Nephron (organoid): ENCODE data around the gene SLC13A4.
"Not testable (repeated sequence)": the region's sequence is repeated elsewhere in the genome, so short reads cannot be mapped to it uniquely, and the experiment has no call there.

ENCODE experiments used
- H3K27ac Mint-ChIP-seq, 3 experiments: 2 replicates each; pipeline ENCODE4 v1.8.0; 2020; ENCODE audit warnings: mixed read lengths in 3 of 3, mild to moderate bottlenecking in 2 of 3, moderate library complexity in 1 of 3
- H3K27me3 Mint-ChIP-seq: 2 replicates; pipeline ENCODE4 v1.8.0; 2021; ENCODE audit warnings: low read depth, mild to moderate bottlenecking, moderate library complexity, mixed read lengths
- H3K36me3 Mint-ChIP-seq: 2 replicates; pipeline ENCODE4 v1.8.0; 2020; ENCODE audit warnings: low read depth, mixed read lengths
- H3K4me1 Mint-ChIP-seq: 2 replicates; pipeline ENCODE4 v1.8.0; 2020; ENCODE audit warnings: mixed read lengths
- H3K4me3 Mint-ChIP-seq, 3 experiments: 2 replicates each; pipeline ENCODE4 v1.8.0; 2020; ENCODE audit warnings: mild to moderate bottlenecking in 3 of 3, mixed read lengths in 3 of 3, moderate library complexity in 2 of 3
- H3K9me3 Mint-ChIP-seq: 2 replicates; pipeline ENCODE4 v1.8.0; 2020; ENCODE audit warnings: mixed read lengths
- TF ChIP-seq, protein P1 (sequence below), 3 experiments: fragments of 200-600 bp; sonication (generic); IDR thresholded peaks; one replicate each; pipeline ENCODE4 v1.5.0; 2021; ENCODE audit warnings: antibody characterized with exemption in 3 of 3; ENCODE audit not compliant: unreplicated experiment in 3 of 3

SLC13A4 gene

DNA sequence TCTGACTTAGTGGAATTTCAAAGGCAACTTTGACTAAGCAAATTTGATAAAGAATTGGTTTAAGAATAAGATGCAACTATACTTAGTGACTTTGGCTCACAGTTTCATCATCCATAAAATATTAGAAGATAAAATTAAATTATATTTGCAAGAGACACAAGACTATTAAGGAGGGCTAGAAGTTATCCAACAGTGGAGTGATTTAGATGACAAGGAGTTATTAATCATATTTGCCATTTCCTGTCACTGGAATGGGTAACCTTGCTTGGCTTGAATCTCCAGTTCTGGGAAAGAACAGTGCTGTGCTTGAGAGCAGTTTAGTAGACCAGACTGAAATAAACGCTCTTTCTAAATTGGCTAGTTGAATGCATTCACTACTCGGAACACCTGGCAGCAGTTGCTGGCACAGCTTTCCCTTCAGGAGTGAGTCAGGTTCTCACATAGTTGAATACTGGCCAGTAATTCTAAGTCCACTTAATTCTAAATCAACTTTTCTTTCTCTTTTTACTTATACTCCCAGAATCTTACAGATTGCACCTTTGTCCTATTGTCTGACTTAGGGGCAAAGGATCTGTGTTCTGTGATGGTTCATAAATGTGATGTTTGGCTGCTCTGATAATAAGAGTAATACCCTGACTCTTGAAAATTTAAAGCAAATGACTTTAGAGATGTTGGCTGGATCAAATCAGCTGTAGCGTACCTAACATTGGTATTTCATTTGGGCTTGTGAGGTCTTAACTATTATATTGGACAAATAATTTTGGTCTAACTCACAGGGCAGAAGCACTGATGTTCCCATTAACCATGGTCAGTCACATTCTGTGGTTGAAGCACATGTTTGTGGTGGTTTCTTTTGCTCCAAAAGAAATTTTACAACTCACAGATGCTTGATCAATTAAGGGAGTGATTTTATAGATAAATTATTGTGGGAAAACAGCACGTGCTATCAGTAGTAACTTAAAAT, 49.1 kb downstream of the SLC13A4 start:
- H3K4me1 Mint-ChIP-seq, result peaks cover 18% of the 10 kb centered on the region
- no peaks in the 10 kb centered on the region for H3K9me3 Mint-ChIP-seq
- TF ChIP-seq, protein P1, sequence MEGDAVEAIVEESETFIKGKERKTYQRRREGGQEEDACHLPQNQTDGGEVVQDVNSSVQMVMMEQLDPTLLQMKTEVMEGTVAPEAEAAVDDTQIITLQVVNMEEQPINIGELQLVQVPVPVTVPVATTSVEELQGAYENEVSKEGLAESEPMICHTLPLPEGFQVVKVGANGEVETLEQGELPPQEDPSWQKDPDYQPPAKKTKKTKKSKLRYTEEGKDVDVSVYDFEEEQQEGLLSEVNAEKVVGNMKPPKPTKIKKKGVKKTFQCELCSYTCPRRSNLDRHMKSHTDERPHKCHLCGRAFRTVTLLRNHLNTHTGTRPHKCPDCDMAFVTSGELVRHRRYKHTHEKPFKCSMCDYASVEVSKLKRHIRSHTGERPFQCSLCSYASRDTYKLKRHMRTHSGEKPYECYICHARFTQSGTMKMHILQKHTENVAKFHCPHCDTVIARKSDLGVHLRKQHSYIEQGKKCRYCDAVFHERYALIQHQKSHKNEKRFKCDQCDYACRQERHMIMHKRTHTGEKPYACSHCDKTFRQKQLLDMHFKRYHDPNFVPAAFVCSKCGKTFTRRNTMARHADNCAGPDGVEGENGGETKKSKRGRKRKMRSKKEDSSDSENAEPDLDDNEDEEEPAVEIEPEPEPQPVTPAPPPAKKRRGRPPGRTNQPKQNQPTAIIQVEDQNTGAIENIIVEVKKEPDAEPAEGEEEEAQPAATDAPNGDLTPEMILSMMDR (IDR thresholded peaks at IDR 0.05; ENCODE audit: unreplicated experiment in 3 of 3), result no peak
- H3K36me3 Mint-ChIP-seq, result peaks cover 17% of the 10 kb centered on the region
- H3K4me3 Mint-ChIP-seq, result no peak overlapping the region
- no peak overlapping the region for H3K27ac Mint-ChIP-seq
- H3K27me3 Mint-ChIP-seq, result no peaks in the 10 kb centered on the region

DNA sequence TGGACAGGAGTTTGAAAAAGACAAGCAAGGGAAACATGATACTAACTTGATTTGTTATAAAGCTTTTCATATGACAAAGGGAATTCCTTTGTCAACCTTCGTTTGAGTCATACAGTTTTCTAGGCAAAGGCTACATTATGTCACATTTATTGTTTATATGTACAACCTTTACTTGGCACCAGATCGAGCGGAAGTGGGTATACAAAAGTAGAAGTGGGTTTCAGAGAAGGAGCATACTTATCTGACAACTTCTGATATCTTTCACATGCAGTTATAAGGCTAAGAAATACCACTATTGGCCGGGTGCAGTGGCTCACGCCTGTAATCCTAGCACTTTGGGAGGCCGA, 54.7 kb downstream of the SLC13A4 start:
- Mint-ChIP-seq H3K4me3 (no peak overlapping the region), H3K27ac (peak overlapping the region; percentile 35 to 53 (median 43)), H3K27me3 (no peaks in the 10 kb centered on the region), H3K4me1 (peaks cover 24% of the 10 kb centered on the region), H3K9me3 (no peaks in the 10 kb centered on the region), H3K36me3 (peaks cover 28% of the 10 kb centered on the region)
- TF ChIP-seq, protein P1 (IDR thresholded peaks at IDR 0.05; ENCODE audit: unreplicated experiment in 3 of 3), result no peak

DNA sequence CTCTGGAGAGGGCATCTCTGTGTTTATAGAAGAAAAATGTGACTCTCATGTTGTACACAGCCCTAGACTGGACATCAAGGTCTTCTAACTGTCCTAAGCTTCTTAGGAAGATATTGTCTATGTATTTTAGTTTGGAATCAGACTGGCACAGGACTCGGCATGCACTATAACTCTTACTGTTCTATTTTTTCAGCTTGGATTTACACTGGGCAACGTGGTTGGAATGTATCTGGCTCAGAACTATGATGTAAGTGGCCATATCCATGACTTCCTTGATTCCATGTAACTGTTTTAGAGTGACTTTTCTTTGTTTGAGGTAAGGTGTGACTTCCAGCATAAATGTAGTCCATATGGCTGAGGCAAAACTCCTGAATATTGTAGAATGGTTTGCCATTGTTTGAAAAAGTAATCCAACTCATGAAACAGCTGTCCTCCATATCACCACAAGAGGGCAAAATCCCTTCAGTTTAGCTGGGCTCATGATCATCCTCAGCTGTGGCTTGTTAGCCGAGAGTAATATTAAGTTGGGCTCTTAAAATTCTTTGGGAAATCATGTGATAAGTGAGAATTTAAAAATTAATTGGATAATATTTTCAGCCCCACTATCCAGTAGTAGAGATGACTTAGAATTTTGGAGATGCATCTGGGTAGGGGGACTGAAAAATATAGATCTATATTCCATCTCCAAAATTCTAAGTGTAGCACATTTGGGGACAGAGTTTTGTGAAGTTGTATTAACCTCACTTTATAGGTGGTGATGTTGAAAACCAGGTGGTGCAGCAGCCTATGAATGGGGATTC, 55.2 kb downstream of the SLC13A4 start:
- TF ChIP-seq, protein P1 (IDR thresholded peaks at IDR 0.05; ENCODE audit: unreplicated experiment in 3 of 3), result peak; percentile 72 to 86 (median 74)
- Mint-ChIP-seq H3K9me3 (no peaks in the 10 kb centered on the region), H3K27ac (peak overlapping the region; percentile 35 to 53 (median 43)), H3K4me3 (no peak overlapping the region), H3K27me3 (no peaks in the 10 kb centered on the region), H3K4me1 (peaks cover 18% of the 10 kb centered on the region), H3K36me3 (peaks cover 30% of the 10 kb centered on the region)

DNA sequence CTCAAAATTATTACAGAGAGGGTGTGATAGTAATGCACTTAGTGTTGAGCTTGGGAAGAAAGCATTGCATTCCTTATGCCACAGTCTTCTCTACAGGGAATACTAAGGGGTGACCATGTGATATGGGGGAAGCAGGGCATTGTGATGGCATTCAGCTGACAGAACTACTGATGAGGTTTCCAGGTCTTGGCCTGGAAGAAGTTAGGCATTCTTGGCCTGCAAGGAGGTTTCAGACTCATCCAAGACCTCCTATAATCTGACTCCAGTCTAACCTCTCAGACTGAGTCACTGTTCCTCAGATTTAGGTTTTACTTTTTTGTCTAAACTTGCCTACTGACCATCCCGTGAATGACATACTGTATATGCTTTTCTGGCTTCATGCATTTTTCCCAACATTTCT, 57.8 kb downstream of the SLC13A4 start:
- Mint-ChIP-seq H3K4me1 (peaks cover 24% of the 10 kb centered on the region), H3K36me3 (peaks cover 36% of the 10 kb centered on the region), H3K9me3 (no peaks in the 10 kb centered on the region), H3K27me3 (no peaks in the 10 kb centered on the region), H3K4me3 (no peak overlapping the region), H3K27ac (no peak overlapping the region)
- TF ChIP-seq, protein P1 (IDR thresholded peaks at IDR 0.05; ENCODE audit: unreplicated experiment in 3 of 3), result no peak

DNA sequence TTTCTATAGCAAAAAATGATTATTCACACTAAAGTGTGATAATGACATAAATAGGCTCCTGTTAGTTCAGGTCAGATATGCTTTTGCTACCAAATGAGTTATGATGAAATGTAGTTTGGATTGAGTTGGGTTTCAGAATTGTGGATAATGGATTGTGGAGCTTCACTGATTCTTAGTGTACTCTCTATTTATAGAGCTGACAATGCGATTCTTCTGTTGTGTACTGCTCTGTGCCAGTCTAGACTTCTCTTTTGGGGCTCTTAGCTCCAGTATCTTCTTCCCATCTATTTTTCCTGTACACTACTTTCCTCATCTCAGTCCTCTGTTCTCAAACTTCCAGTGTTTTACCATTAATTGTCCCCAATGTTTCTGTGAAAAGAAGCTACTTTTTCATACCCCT, 58.2 kb downstream of the SLC13A4 start:
- Mint-ChIP-seq H3K4me1 (peaks cover 24% of the 10 kb centered on the region), H3K9me3 (no peaks in the 10 kb centered on the region), H3K27me3 (no peaks in the 10 kb centered on the region), H3K4me3 (no peak overlapping the region), H3K36me3 (peaks cover 34% of the 10 kb centered on the region), H3K27ac (no peak overlapping the region)
- TF ChIP-seq, protein P1 (IDR thresholded peaks at IDR 0.05; ENCODE audit: unreplicated experiment in 3 of 3), result no peak

DNA sequence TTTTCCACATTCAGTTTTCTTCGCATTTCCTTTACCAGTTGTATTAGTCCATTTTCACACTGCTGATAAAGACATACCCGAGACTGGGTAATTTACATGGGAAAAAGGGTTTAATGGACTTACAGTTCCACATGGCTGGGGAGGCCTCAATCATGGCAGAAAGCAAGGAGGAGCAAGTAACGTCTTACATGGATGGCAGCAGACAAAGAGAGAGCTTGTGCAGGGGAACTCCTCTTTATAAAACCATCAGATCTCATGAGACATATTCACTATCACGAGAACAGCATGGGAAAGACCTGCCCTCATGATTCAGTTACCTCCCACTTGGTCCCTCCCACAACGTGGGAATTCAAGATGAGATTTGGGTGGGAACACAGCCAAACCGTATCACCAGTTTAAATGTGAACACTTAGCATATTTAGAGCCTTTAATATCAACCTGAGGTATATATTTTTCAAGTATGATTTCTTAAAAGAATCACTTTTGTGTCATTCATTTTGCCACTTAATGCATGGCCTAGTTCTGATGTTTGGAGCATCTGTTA, 59.1 kb downstream of the SLC13A4 start:
- Mint-ChIP-seq H3K4me3 (peak overlapping the region in 1 of 3 experiments; percentile 7), H3K4me1 (peaks cover 24% of the 10 kb centered on the region), H3K36me3 (peaks cover 28% of the 10 kb centered on the region)
- not testable (repeated sequence) for H3K9me3 Mint-ChIP-seq, H3K27ac Mint-ChIP-seq, H3K27me3 Mint-ChIP-seq

DNA sequence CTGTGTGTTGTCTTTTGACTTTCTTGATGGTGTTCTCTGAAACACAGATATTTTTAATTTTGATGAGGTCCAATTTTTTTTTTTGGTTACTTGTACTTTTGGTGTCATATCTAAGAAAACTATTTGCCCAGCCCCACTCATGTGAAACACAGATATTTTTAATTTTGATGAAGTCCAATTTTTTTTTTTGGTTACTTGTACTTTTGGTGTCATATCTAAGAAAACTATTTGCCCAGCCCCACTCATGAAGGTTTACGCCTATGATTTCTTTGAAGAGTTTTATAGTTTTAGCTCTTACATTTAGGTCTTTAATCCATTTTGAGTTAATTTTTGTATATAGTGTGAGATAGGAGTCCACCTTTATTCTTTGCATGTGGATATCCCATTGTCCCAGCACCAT, 60.4 kb downstream of the SLC13A4 start:
- H3K27ac Mint-ChIP-seq, H3K27me3 Mint-ChIP-seq: not testable (repeated sequence)

More for the DNA sequence above, 60.4 kb downstream of the SLC13A4 start:
- Mint-ChIP-seq H3K36me3 (peaks cover 22% of the 10 kb centered on the region), H3K4me1 (peaks cover 16% of the 10 kb centered on the region)
- H3K9me3 Mint-ChIP-seq, H3K4me3 Mint-ChIP-seq: not testable (repeated sequence)
